Thoracic aorta (tissue), 2 donors: ENCODE measurements around the gene ASCC2. TPM values are rescaled to one million over a fixed set of nuclear protein-coding genes. Genes with fewer than 3 reads are reported as not detected.

Source experiments
- ATAC-seq: fragments of 150-250 bp; one replicate; pipeline ENCODE4 v1.8.0; 2017; ENCODE audit warnings: low read depth; ENCODE audit not compliant: insufficient number of reproducible peaks, low FRiP score
- DNase-seq: peaks from one replicate; pipeline ENCODE4 v3.0.0-alpha.2; 2020; ENCODE audit warnings: low spot score
- H3K27ac ChIP-seq, 2 donors: fragments of 200-600 bp; sonication (generic); 1 replicate in 1 of 2; 2 replicates in 1 of 2; pipeline ENCODE4 v1.5.1; 2016; ENCODE audit warnings: mild to moderate bottlenecking in 2 of 2, moderate library complexity in 2 of 2
- H3K27me3 ChIP-seq: fragments of 200-600 bp; sonication (generic); replicated peaks from 2 replicates; pipeline ENCODE4 v1.6.0; 2016; ENCODE audit warnings: mild to moderate bottlenecking; ENCODE audit not compliant: insufficient read depth
- H3K36me3 ChIP-seq: fragments of 200-600 bp; sonication (generic); one replicate; pipeline ENCODE4 v1.5.1; 2016
- H3K4me1 ChIP-seq, 2 donors: fragments of 200-600 bp; sonication (generic); 1 replicate in 1 of 2; 2 replicates in 1 of 2; pipeline versions ENCODE4 v1.5.1 to v1.6.0; 2016; ENCODE audit warnings: low read depth in 2 of 2, mild to moderate bottlenecking in 1 of 2; ENCODE audit not compliant: control insufficient read depth in 1 of 2
- H3K4me3 ChIP-seq: fragments of 200-600 bp; sonication (generic); 2 replicates; pipeline ENCODE4 v1.5.1; 2016; ENCODE audit warnings: mild to moderate bottlenecking
- H3K9me3 ChIP-seq: fragments of 200-600 bp; sonication (generic); 2 replicates; pipeline ENCODE4 v1.5.1; 2016
- CTCF ChIP-seq: fragments of 200-600 bp; sonication (generic); IDR thresholded peaks from one replicate; pipeline ENCODE4 v1.5.1; 2019; ENCODE audit warnings: antibody characterized with exemption
- total RNA-seq, 2 donors: library from RNA; depleted of rRNA; stranded (reverse); fragments of >200 nt; gene quantifications; one replicate each; pipeline versions ENCODE4 v1.1.0 to v1.2.3, GENCODE V29; 2016

Gene ASCC2
- total RNA-seq, 2 donors from 2014 or later: 31.0 to 41.8 TPM

- DNase-seq (no peak), ATAC-seq (no peak)
- Histone ChIP-seq H3K27me3 (no peaks in the 10 kb centered on the region), H3K36me3 (peaks cover 38% of the 10 kb centered on the region), H3K27ac (no peak overlapping the region), H3K9me3 (no peaks in the 10 kb centered on the region), H3K4me3 (no peak overlapping the region), H3K4me1 (peaks cover under 1 to 2% of the 10 kb centered on the region in 2 donors)
- no peak for TF ChIP-seq CTCF
These were observed 11.0 kb downstream of the ASCC2 start for GRCh38 chr22:29827091-29827490.

GRCh38 chr22:29825578-29825977 is 12.5 kb downstream of the ASCC2 start:
- no peak overlapping the region for H3K27ac ChIP-seq
- H3K36me3 ChIP-seq: peaks cover 38% of the 10 kb centered on the region
- no peak for ATAC-seq
- no peaks in the 10 kb centered on the region for H3K27me3 ChIP-seq
- no peaks in the 10 kb centered on the region for H3K9me3 ChIP-seq
- H3K4me3 ChIP-seq: no peak overlapping the region
- no peak for TF ChIP-seq CTCF
- peaks cover 6 to 8% of the 10 kb centered on the region in 2 donors for H3K4me1 ChIP-seq
- no peak for DNase-seq

- Histone ChIP-seq H3K27ac (no peak overlapping the region), H3K27me3 (no peaks in the 10 kb centered on the region)
- no peak for DNase-seq
These were observed 13.4 kb downstream of the ASCC2 start for GRCh38 chr22:29824677-29825076.

GRCh38 chr22:29821291-29822016 is 16.6 kb downstream of the ASCC2 start:
- Histone ChIP-seq H3K27ac (peak overlapping the region in 1 of 2 donors; percentile 27), H3K4me1 (peaks cover 6 to 8% of the 10 kb centered on the region in 2 donors), H3K36me3 (peaks cover 48% of the 10 kb centered on the region), H3K27me3 (no peaks in the 10 kb centered on the region), H3K4me3 (no peak overlapping the region), H3K9me3 (no peaks in the 10 kb centered on the region)
- ATAC-seq (peak; percentile 57), DNase-seq (peak; percentile 54)
- TF ChIP-seq CTCF: no peak

More at GRCh38 chr22:29824677-29825076, 13.4 kb downstream of the ASCC2 start:
- ATAC-seq: no peak
- Histone ChIP-seq H3K4me1 (peaks cover 6 to 8% of the 10 kb centered on the region in 2 donors), H3K4me3 (no peak overlapping the region), H3K36me3 (peaks cover 38% of the 10 kb centered on the region), H3K9me3 (no peaks in the 10 kb centered on the region)
- no peak for TF ChIP-seq CTCF

GRCh38 chr22:29820961-29821290 is 17.1 kb downstream of the ASCC2 start:
- no peak for ATAC-seq

More at GRCh38 chr22:29820961-29821290, 17.1 kb downstream of the ASCC2 start:
- no peaks in the 10 kb centered on the region for H3K9me3 ChIP-seq
- peaks cover 48% of the 10 kb centered on the region for H3K36me3 ChIP-seq
- DNase-seq: no peak
- no peaks in the 10 kb centered on the region for H3K27me3 ChIP-seq
- no peak overlapping the region for H3K4me3 ChIP-seq
- H3K4me1 ChIP-seq: peaks cover 6 to 8% of the 10 kb centered on the region in 2 donors
- H3K27ac ChIP-seq: peak overlapping the region in 1 of 2 donors; percentile 27
- TF ChIP-seq CTCF: no peak
